Mucosa of gallbladder (tissue), 1 donor: ENCODE results near the gene SUGCT. TPM values are rescaled to one million over a fixed set of nuclear protein-coding genes. Genes with fewer than 3 reads are reported as not detected.
"Not testable (repeated sequence)": the region's sequence is repeated elsewhere in the genome, so short reads cannot be mapped to it uniquely, and the experiment has no call there.

Source experiments
- DNase-seq: peaks from one replicate; pipeline ENCODE4 v3.0.0-alpha.2; 2020; ENCODE audit warnings: low spot score
- total RNA-seq: library from RNA; stranded (reverse); gene quantifications from one replicate; pipeline ENCODE4 v1.2.1, GENCODE V29; 2021
- donor health status: DM: no; HTN: no; CAD: no.

Gene SUGCT
- total RNA-seq, 1 donor from 2014 or later = 7.6 TPM

- no peak for DNase-seq
Measured at GRCh38 chr7:40611095-40611871, 476.5 kb downstream of the SUGCT start.

- DNase-seq = no peak
Measured at GRCh38 chr7:40612298-40612697, 477.5 kb downstream of the SUGCT start.

- no peak for DNase-seq
Measured at GRCh38 chr7:40619647-40620046, 484.8 kb downstream of the SUGCT start.

DNA sequence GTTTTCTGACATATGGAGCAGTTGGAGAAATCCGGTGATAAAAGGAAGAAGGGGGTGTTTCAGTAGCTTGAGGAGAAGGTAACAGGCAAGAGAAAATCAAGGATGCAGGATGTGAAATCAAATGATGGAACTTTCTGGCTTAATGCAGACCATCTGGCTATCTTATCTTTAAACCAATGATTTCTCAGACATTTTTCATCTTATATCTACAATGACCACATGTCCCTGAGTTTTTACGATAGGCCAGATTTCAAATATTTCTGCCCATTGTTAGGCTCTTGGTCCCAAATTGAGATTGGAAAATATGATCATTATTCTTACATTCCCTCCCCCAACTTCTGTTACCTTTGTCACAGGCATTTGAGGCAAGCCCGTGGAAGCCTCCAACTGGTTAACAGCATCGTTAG lies 486.8 kb downstream of the SUGCT start:
- DNase-seq = no peak

GRCh38 chr7:40622941-40623501 lies 488.2 kb downstream of the SUGCT start:
- DNase-seq = no peak

DNA sequence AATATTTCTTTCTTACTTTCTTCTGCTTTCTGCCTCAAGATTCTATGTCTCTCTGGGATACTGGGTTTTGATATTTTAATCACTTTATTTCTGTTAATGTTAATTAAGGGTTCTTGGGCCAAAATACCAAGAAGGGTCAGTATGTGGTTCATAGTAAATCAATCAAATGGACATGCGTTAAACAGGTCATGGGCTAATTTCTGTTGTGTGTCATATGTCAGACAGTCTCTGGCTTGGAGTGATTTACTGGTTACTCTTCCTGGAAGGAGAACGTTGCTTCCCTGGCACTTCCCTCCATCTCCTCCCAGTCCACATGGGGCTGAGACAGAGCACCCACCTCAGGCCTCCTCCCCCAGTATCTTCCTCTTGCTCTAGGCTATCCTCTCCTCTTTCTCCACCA lies 489.1 kb downstream of the SUGCT start:
- no peak for DNase-seq

- not testable (repeated sequence) for DNase-seq
Measured at GRCh38 chr7:40627361-40627760, 492.6 kb downstream of the SUGCT start.

- no peak for DNase-seq
Measured at GRCh38 chr7:40629891-40630290, 495.1 kb downstream of the SUGCT start.

DNA sequence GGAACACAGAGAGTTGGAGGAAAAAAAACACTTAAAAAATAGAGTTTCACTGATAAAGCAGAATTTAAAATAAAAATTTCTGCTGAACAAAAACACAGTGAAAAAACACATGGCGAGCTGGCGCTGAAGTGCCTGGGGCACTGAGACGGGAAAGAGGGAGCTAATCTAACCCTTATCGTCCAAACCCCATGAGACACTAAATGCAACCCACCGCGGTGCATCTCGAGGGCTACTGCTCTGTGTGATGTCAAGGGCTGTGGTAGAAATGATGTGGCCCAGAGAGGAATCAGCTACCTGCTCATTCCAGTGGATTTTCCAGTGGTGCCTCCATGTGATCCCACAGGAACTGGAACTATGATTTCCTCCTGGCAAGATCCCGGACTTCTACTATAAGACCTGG lies 499.3 kb downstream of the SUGCT start:
- DNase-seq = no peak

DNA sequence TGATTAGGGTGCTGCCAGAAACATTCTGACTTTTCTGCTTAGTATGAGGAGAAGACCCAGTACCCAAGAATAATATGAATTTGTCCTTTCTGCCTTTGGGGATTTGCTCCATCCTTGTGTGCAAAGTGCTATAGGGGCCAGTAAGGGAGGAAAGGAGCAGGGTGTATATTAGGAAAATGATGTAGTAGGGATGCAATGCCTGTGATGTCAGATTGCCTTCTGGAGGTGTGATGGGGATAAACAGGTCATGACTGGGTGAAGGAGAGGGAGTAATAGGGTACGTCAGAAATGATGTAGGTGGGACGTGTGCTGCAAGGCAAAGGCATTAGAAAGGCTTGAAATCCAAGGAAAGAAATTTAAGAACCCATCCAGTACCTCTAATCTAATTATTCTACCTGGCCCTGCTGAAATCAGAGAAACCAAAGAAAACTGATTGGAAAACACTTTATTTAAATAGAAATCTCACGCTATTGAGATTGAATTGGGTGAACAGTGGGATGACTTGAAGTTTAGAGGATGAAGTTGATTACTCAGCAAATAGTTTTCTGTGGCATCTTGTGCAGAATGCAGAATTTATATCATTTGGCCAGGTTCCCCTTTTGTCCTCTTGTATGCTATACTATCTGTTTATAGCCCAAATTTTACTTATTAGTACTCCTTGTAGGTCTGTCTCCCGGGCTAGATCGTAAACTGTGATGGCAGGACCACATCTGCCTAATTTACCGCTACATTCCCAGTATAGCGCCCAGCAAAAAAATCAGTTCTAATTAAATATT lies 503.9 kb downstream of the SUGCT start:
- no peak for DNase-seq

GRCh38 chr7:40640566-40640965 lies 505.8 kb downstream of the SUGCT start:
- DNase-seq = no peak

DNA sequence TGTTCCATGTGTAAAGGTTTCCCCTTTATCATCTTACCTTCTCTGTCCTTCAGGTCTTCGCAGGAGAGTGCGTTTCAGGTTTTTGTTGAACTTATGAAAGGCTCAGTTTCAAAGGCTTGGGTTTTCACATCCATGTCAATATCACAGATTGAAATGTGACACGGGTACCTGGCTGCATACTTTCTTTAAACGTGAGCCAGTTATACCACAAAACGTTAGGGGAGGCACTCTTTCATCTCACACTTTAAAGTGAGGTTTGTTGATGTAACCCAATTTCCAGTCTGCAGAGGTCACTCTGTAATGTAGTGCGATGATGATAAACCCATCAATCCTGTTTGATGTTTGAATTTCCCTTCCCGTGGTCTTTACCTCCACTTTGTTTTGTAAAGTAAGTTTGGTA lies 506.9 kb downstream of the SUGCT start:
- no peak for DNase-seq

DNA sequence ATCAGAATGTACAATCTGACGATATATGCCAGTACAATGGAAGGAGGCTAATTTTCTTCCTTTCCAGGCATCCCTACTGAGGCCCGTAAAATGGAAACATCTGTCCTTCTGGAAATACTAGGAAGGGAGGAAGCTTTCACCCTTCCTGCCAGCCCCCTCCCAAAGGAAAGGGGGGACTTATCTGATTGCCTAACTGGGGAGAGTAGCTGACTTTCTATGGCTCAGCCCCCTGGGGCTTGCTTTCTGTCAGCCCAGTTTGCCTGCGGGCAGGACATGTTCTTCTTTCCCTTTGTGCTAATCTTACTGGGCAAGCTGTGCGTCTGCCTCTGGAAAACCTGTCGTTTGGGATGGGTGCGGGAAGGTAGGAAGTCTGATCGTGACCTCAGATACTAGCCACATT lies 508.9 kb downstream of the SUGCT start:
- no peak for DNase-seq

GRCh38 chr7:40644454-40645188 lies 509.8 kb downstream of the SUGCT start:
- no peak for DNase-seq

GRCh38 chr7:40645197-40645596 lies 510.4 kb downstream of the SUGCT start:
- no peak for DNase-seq

DNA sequence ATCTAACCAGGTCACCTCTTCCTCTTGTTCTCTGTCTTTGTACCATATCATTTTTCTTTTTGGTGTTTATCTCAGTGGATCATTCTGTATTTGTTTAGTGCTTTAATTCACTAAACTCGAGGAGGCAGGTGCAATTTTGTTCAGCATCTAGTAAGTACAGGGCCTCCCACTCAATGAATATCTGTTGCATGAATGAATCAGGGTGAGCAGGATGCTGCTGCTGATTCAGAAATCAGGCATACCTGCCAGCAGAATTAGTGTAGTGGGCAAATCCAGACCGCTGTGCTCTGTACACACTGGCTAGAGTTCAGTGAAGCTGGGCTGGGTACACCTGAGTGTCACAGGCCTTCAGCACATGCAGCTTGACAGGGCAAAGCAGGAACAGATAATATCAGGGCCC lies 511.9 kb downstream of the SUGCT start:
- no peak for DNase-seq

GRCh38 chr7:40647719-40648118 lies 512.9 kb downstream of the SUGCT start:
- no peak for DNase-seq

- DNase-seq = no peak
Measured at GRCh38 chr7:40649247-40649646, 514.4 kb downstream of the SUGCT start.

DNA sequence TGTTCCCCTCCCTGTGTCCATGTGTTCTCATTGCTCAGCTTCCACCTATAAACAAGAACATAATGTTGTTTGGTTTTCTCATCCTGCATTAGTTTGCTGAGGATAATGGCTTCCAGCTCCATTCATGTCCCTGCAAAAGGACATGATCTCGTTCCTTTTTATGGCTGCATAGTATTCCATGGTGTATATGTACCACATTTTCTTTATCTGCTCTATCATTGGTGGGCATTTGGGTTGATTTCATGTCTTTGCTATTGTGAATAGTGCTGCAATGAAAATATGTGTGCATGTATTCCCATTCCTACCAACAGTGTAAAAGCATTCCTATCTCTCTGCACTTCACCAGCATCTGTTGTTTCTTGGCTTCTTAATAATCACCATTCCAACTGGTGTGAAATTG lies 516.1 kb downstream of the SUGCT start:
- DNase-seq = not testable (repeated sequence)

DNA sequence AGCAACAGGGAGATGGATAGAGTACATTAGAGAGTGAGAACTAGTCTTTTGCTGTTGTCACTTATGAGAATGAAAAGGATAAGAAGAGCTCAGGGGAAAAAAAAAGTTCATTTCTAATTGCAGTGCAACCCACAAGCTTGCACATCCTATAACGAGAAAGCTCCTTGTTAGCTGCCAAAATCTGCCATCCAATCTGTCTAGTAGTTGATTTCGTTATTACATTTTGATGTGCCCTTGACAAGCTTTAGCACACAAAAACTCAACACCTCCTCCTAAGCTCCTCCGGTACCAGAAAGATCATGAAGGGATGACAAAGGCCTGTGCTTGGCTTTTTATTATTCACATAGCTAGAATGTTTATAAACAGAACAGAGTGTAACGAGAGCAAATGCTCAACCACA lies 519.4 kb downstream of the SUGCT start:
- DNase-seq = no peak

- no peak for DNase-seq
Measured at GRCh38 chr7:40655426-40655825, 520.6 kb downstream of the SUGCT start.

GRCh38 chr7:40656349-40656748 lies 521.5 kb downstream of the SUGCT start:
- DNase-seq = no peak
